DND-41 (cell line): ENCODE data around the gene PINK1.

ENCODE experiments used
- EZH2 ChIP-seq: IDR thresholded peaks from 3 replicates; pipeline ENCODE4 v1.6.1; 2012; ENCODE audit warnings: borderline replicate concordance, low read depth, mild to moderate bottlenecking, moderate library complexity, low read length, inconsistent platforms; ENCODE audit not compliant: severe bottlenecking
- TF ChIP-seq, protein P1 (sequence below): IDR thresholded peaks from 2 replicates; pipeline ENCODE4 v1.5.1; 2012; ENCODE audit warnings: borderline replicate concordance, low read length, moderate library complexity, mild to moderate bottlenecking; ENCODE audit not compliant: poor library complexity, severe bottlenecking; ENCODE audit errors: extremely low read depth

DNA sequence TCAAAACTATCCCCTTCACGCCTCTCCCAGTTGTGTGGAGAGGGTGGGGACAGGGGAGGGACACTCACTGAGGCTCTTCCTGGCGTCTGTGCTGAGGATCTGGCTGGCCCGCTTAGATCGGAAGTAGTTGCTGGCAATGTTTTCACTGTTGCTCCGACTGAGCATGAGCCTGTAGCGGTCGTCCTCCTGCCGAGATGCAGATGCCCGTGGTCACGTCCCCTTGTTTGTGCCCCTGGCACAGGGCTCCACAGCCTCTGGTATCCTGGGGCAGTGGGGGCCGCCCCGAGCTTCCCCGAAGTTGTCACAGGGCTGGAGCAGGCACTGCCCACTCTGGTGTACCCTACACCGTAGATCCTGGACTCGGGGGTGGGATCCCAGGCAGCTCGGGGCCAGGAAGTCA, 32.9 kb downstream of the PINK1 start:
- TF ChIP-seq, protein P1, sequence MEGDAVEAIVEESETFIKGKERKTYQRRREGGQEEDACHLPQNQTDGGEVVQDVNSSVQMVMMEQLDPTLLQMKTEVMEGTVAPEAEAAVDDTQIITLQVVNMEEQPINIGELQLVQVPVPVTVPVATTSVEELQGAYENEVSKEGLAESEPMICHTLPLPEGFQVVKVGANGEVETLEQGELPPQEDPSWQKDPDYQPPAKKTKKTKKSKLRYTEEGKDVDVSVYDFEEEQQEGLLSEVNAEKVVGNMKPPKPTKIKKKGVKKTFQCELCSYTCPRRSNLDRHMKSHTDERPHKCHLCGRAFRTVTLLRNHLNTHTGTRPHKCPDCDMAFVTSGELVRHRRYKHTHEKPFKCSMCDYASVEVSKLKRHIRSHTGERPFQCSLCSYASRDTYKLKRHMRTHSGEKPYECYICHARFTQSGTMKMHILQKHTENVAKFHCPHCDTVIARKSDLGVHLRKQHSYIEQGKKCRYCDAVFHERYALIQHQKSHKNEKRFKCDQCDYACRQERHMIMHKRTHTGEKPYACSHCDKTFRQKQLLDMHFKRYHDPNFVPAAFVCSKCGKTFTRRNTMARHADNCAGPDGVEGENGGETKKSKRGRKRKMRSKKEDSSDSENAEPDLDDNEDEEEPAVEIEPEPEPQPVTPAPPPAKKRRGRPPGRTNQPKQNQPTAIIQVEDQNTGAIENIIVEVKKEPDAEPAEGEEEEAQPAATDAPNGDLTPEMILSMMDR = no peak
- no peak for TF ChIP-seq EZH2
